ENCODE data around the gene METAP1. TPM values are rescaled to one million over a fixed set of nuclear protein-coding genes. Genes with fewer than 3 reads are reported as not detected.
A peak's percentile ranks its signal among the peaks of the same experiment; 100 is the strongest.

METAP1 gene
- total and polyA plus RNA-seq, 2 experiments from 2014 or later: 64.1 to 122 TPM

DNA sequence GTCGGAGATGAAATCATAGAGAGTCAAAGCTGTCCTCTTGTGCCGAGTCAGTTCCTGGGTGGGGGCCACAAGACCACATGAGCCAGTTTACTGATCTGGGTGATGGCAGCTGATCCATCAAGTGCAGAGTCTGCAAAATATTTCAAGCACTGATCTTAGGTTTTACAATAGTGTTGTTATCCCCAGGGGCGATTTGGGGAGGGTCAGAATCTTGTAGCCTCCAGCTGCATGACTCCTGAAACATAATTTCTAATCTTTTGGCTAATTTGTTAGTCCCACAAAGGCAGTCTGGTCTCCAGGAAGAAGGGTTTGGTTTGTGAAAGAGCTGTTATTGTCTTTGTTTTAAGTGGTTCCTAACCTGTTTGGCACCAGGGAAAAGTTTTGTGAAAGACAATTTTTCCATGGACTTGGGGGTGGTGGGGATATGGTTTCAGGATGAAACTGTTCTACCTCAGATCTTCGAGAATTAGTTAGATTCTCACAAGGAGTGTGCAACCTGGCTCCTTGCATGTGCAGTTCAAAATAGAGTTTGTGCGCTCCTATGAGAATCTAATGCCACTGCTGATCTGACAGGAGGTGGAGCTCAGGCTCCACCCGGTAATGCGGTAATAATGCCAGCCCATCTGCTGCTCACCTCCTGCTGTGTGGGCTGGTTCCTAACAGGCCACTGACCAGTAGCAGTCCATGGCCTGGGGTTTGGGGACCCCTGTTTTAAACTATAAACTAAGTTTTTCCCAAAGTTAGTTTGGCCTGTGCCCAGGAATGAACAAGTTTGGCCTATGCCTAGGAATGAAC, 29.2 kb downstream of the METAP1 start:
- Mint-ChIP-seq H3K9me3 (peaks cover 31% of the 10 kb centered on the region), H3K4me1 (peaks cover 52% of the 10 kb centered on the region), H3K36me3 (ENCODE audit: low read depth) (peaks cover 41% of the 10 kb centered on the region), H3K27ac (peak overlapping the region; percentile 39; the same call in 1 of the 2 replicates), H3K4me3 (no peak overlapping the region), H3K27me3 (ENCODE audit: insufficient read depth, low read depth, poor library complexity) (no peaks in the 10 kb centered on the region)
- TF ChIP-seq CREB1 (CRISPR knock-in tag; IDR thresholded peaks at IDR 0.05; ENCODE audit: low read depth): no peak
- TF ChIP-seq, protein P1, sequence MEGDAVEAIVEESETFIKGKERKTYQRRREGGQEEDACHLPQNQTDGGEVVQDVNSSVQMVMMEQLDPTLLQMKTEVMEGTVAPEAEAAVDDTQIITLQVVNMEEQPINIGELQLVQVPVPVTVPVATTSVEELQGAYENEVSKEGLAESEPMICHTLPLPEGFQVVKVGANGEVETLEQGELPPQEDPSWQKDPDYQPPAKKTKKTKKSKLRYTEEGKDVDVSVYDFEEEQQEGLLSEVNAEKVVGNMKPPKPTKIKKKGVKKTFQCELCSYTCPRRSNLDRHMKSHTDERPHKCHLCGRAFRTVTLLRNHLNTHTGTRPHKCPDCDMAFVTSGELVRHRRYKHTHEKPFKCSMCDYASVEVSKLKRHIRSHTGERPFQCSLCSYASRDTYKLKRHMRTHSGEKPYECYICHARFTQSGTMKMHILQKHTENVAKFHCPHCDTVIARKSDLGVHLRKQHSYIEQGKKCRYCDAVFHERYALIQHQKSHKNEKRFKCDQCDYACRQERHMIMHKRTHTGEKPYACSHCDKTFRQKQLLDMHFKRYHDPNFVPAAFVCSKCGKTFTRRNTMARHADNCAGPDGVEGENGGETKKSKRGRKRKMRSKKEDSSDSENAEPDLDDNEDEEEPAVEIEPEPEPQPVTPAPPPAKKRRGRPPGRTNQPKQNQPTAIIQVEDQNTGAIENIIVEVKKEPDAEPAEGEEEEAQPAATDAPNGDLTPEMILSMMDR (conservative IDR thresholded peaks at IDR 0.05; ENCODE audit: low read depth in 2 of 2): no peak
- no peak for TF ChIP-seq NANOG (IDR thresholded peaks at IDR 0.05; ENCODE audit: borderline replicate concordance)
- TF ChIP-seq STAT1 (IDR thresholded peaks at IDR 0.05; ENCODE audit: unreplicated experiment): no peak
- TF ChIP-seq, protein P2, sequence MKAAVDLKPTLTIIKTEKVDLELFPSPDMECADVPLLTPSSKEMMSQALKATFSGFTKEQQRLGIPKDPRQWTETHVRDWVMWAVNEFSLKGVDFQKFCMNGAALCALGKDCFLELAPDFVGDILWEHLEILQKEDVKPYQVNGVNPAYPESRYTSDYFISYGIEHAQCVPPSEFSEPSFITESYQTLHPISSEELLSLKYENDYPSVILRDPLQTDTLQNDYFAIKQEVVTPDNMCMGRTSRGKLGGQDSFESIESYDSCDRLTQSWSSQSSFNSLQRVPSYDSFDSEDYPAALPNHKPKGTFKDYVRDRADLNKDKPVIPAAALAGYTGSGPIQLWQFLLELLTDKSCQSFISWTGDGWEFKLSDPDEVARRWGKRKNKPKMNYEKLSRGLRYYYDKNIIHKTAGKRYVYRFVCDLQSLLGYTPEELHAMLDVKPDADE (IDR thresholded peaks at IDR 0.05): no peak
- TF ChIP-seq, protein P3, sequence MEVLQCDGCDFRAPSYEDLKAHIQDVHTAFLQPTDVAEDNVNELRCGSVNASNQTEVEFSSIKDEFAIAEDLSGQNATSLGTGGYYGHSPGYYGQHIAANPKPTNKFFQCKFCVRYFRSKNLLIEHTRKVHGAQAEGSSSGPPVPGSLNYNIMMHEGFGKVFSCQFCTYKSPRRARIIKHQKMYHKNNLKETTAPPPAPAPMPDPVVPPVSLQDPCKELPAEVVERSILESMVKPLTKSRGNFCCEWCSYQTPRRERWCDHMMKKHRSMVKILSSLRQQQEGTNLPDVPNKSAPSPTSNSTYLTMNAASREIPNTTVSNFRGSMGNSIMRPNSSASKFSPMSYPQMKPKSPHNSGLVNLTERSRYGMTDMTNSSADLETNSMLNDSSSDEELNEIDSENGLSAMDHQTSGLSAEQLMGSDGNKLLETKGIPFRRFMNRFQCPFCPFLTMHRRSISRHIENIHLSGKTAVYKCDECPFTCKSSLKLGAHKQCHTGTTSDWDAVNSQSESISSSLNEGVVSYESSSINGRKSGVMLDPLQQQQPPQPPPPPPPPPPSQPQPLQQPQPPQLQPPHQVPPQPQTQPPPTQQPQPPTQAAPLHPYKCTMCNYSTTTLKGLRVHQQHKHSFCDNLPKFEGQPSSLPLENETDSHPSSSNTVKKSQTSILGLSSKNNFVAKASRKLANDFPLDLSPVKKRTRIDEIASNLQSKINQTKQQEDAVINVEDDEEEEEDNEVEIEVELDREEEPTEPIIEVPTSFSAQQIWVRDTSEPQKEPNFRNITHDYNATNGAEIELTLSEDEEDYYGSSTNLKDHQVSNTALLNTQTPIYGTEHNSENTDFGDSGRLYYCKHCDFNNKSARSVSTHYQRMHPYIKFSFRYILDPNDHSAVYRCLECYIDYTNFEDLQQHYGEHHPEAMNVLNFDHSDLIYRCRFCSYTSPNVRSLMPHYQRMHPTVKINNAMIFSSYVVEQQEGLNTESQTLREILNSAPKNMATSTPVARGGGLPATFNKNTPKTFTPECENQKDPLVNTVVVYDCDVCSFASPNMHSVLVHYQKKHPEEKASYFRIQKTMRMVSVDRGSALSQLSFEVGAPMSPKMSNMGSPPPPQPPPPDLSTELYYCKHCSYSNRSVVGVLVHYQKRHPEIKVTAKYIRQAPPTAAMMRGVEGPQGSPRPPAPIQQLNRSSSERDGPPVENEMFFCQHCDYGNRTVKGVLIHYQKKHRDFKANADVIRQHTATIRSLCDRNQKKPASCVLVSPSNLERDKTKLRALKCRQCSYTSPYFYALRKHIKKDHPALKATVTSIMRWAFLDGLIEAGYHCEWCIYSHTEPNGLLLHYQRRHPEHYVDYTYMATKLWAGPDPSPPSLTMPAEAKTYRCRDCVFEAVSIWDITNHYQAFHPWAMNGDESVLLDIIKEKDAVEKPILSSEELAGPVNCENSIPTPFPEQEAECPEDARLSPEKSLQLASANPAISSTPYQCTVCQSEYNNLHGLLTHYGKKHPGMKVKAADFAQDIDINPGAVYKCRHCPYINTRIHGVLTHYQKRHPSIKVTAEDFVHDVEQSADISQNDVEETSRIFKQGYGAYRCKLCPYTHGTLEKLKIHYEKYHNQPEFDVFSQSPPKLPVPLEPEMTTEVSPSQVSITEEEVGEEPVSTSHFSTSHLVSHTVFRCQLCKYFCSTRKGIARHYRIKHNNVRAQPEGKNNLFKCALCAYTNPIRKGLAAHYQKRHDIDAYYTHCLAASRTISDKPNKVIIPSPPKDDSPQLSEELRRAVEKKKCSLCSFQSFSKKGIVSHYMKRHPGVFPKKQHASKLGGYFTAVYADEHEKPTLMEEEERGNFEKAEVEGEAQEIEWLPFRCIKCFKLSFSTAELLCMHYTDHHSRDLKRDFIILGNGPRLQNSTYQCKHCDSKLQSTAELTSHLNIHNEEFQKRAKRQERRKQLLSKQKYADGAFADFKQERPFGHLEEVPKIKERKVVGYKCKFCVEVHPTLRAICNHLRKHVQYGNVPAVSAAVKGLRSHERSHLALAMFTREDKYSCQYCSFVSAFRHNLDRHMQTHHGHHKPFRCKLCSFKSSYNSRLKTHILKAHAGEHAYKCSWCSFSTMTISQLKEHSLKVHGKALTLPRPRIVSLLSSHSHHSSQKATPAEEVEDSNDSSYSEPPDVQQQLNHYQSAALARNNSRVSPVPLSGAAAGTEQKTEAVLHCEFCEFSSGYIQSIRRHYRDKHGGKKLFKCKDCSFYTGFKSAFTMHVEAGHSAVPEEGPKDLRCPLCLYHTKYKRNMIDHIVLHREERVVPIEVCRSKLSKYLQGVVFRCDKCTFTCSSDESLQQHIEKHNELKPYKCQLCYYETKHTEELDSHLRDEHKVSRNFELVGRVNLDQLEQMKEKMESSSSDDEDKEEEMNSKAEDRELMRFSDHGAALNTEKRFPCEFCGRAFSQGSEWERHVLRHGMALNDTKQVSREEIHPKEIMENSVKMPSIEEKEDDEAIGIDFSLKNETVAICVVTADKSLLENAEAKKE (CRISPR knock-in tag; IDR thresholded peaks at IDR 0.05): no peak
- TF ChIP-seq ZNF114 (CRISPR knock-in tag; IDR thresholded peaks at IDR 0.05): no peak
- TF ChIP-seq EZH2phosphoT487 (IDR thresholded peaks at IDR 0.05; ENCODE audit: unreplicated experiment): no peak
- no peak for TF ChIP-seq EZH2 (IDR thresholded peaks at IDR 0.05; ENCODE audit: low read depth, unreplicated experiment)
- Histone ChIP-seq H2AFZ (no peak overlapping the region), H3K4me3 (no peak overlapping the region), H4K20me1 (replicated peaks; ENCODE audit: insufficient read depth) (peaks cover 36% of the 10 kb centered on the region), H3K27ac (ENCODE audit: low read depth) (peak overlapping the region; percentile 39; the same call in 1 of the 2 replicates), H3F3A (replicated peaks; ENCODE audit: low read depth) (no peaks in the 10 kb centered on the region), H3K9me2 (ENCODE audit: insufficient read depth) (peaks cover 3% of the 10 kb centered on the region; the same call in 1 of the 2 replicates), H3K4me1 (ENCODE audit: insufficient read depth) (peaks cover 41% of the 10 kb centered on the region), H3K4me2 (0 out of 2 replicates have a peak overlapping the region, but pooled peaks have one; percentile 37), H3K79me2 (replicated peaks; ENCODE audit: insufficient read depth) (peaks cover 100% of the 10 kb centered on the region), H3K36me3 (ENCODE audit: insufficient read depth) (0 out of 2 replicates have a peak, but pooled peaks cover 14% of the 10 kb centered on the region), H3K27me3 (ENCODE audit: insufficient read depth) (no peaks in the 10 kb centered on the region)
- ATAC-seq (peak; percentile 64), DNase-seq (ENCODE audit: low spot score) (no peak)

Measured in GM23338 (cell line).